Mucosa of stomach (tissue), 1 donor: Measurements from ENCODE around the gene ADCY1.
"Not testable (repeated sequence)": the region's sequence is repeated elsewhere in the genome, so short reads cannot be mapped to it uniquely, and the experiment has no call there.

Experiments used
- H3K27me3 ChIP-seq: one replicate; pipeline ENCODE4 v1.7.0; 2013; ENCODE audit warnings: mild to moderate bottlenecking, low read length; ENCODE audit not compliant: control insufficient read depth, insufficient read depth
- H3K36me3 ChIP-seq: one replicate; pipeline ENCODE4 v1.7.0; 2013; ENCODE audit warnings: low read length; ENCODE audit not compliant: control insufficient read depth, insufficient read depth
- H3K4me1 ChIP-seq: one replicate; pipeline ENCODE4 v1.7.0; 2013; ENCODE audit warnings: mild to moderate bottlenecking, low read length; ENCODE audit not compliant: control insufficient read depth, insufficient read depth
- H3K4me3 ChIP-seq: one replicate; pipeline ENCODE4 v1.7.0; 2013; ENCODE audit warnings: low read length
- H3K9ac ChIP-seq: one replicate; pipeline ENCODE4 v1.7.0; 2013; ENCODE audit warnings: mild to moderate bottlenecking, low read length, moderate library complexity
- H3K9me3 ChIP-seq: one replicate; pipeline ENCODE4 v1.7.0; 2013; ENCODE audit warnings: mild to moderate bottlenecking, low read length, moderate library complexity; ENCODE audit not compliant: control insufficient read depth
- donor health status: Pancreatic carcinoma.

Gene ADCY1

GRCh38 chr7:45573661-45574415 is at the start of gene ADCY1:
Gene ADCY1 (plus strand): TSS chr7:45574368. CDS start chr7:45574544, 176 bp downstream.
- no peaks in the 10 kb centered on the region for H3K9me3 ChIP-seq
- peaks cover 14% of the 10 kb centered on the region for H3K4me1 ChIP-seq
- H3K4me3 ChIP-seq: peak within 1 kb of the TSS; percentile 4
- H3K27me3 ChIP-seq: peaks cover 34% of the 10 kb centered on the region
- H3K9ac ChIP-seq: peak within 1 kb of the TSS; percentile 7
- H3K36me3 ChIP-seq: no peaks in the 10 kb centered on the region

GRCh38 chr7:45524445-45524844 is 49.7 kb upstream of the ADCY1 start:
- Histone ChIP-seq H3K27me3 (no peaks in the 10 kb centered on the region), H3K9ac (no peak overlapping the region), H3K36me3 (no peaks in the 10 kb centered on the region), H3K4me1 (no peaks in the 10 kb centered on the region), H3K4me3 (no peak overlapping the region), H3K9me3 (no peaks in the 10 kb centered on the region)

GRCh38 chr7:45525057-45525456 is 49.1 kb upstream of the ADCY1 start:
- Histone ChIP-seq H3K9me3 (no peaks in the 10 kb centered on the region), H3K27me3 (no peaks in the 10 kb centered on the region), H3K36me3 (no peaks in the 10 kb centered on the region), H3K4me1 (no peaks in the 10 kb centered on the region), H3K9ac (no peak overlapping the region), H3K4me3 (no peak overlapping the region)

DNA sequence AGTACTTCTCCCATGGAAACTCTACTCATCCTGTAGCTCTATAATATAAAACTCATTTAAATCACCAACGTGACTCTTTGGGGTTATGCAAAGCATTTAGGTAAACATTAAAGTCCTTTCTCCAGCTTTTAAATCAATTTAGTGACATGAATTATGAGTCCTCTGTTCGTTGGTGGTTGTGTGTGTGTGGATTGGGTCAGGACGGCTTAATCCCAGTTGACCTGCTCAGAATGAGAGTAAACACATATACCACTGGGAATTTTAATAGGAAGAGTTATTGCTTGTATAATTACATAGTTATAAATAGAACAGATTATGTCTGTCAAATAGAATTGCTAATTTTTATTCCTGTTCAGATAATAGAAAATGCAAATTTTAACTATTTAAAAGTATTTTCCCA is 30.7 kb upstream of the ADCY1 start:
- H3K4me1 ChIP-seq: no peaks in the 10 kb centered on the region
- H3K27me3 ChIP-seq: no peaks in the 10 kb centered on the region
- H3K9me3 ChIP-seq: no peaks in the 10 kb centered on the region
- H3K9ac ChIP-seq: no peak overlapping the region
- H3K36me3 ChIP-seq: no peaks in the 10 kb centered on the region
- H3K4me3 ChIP-seq: no peak overlapping the region

GRCh38 chr7:45545105-45545710 is 29.0 kb upstream of the ADCY1 start:
- not testable (repeated sequence) for H3K9me3 ChIP-seq, H3K4me1 ChIP-seq, H3K9ac ChIP-seq, H3K4me3 ChIP-seq, H3K36me3 ChIP-seq, H3K27me3 ChIP-seq

DNA sequence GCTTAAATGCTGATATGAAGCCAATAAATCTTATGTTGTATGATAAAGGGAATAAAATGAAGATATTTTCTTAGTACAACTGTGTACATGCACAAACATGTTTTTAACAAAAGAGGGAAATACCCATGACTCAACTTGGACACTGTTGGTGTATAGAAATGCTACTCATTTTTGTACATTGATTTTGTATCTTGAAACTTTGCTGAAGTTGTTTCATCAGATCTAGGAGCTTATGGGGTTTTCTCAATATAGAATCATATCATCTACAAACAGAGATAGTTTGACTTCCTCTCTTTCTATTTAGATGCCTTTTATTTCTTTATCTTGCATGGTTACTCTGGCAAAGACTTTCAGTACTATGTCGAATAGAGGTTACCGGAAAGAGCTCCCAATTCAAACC is 25.3 kb upstream of the ADCY1 start:
- H3K27me3 ChIP-seq, H3K9me3 ChIP-seq, H3K9ac ChIP-seq, H3K4me3 ChIP-seq, H3K4me1 ChIP-seq, H3K36me3 ChIP-seq: not testable (repeated sequence)

- H3K4me1 ChIP-seq: no peaks in the 10 kb centered on the region
- no peaks in the 10 kb centered on the region for H3K9me3 ChIP-seq
- no peaks in the 10 kb centered on the region for H3K36me3 ChIP-seq
- H3K27me3 ChIP-seq: no peaks in the 10 kb centered on the region
- no peak overlapping the region for H3K4me3 ChIP-seq
- H3K9ac ChIP-seq: no peak overlapping the region
These were observed 10.8 kb upstream of the ADCY1 start for GRCh38 chr7:45563401-45563800.

- no peaks in the 10 kb centered on the region for H3K9me3 ChIP-seq
- H3K4me3 ChIP-seq: no peak overlapping the region
- H3K4me1 ChIP-seq: no peaks in the 10 kb centered on the region
- no peaks in the 10 kb centered on the region for H3K36me3 ChIP-seq
- H3K9ac ChIP-seq: no peak overlapping the region
- no peaks in the 10 kb centered on the region for H3K27me3 ChIP-seq
These were observed 10.2 kb upstream of the ADCY1 start for GRCh38 chr7:45563941-45564461.

- Histone ChIP-seq H3K27me3 (no peaks in the 10 kb centered on the region), H3K4me1 (no peaks in the 10 kb centered on the region), H3K9ac (no peak overlapping the region), H3K36me3 (no peaks in the 10 kb centered on the region), H3K9me3 (no peaks in the 10 kb centered on the region), H3K4me3 (no peak overlapping the region)
These were observed 9.7 kb upstream of the ADCY1 start for GRCh38 chr7:45564485-45564884.

DNA sequence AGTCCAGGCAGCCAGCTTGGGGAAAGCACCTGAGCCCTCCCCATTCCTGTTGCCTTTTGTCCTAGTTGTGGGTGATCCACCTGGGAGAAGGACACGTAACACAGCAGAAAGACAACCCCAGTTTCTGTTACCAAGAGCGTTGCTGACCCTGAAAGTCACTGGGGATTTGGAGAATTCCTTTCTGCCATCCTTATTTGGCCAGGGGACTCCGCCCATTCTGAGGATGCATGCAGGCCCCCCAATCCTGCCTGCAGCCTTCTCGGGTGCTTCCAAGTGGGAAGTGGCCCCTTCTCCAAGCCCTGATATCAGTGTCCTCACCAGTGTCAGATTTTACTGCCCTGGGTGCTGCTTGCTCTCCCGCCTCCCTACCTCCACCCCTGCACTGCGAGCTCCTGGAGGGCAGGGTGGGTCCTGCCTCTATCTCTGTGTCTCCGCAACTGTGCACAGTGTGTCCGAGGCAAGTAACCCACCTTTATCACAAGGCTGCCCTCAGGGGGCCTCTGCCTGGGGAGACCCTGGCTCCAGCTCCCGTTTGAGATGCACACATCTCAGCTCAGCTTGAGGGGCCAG is 9.2 kb upstream of the ADCY1 start:
- Histone ChIP-seq H3K27me3 (no peaks in the 10 kb centered on the region), H3K4me1 (no peaks in the 10 kb centered on the region), H3K4me3 (no peak overlapping the region), H3K36me3 (no peaks in the 10 kb centered on the region), H3K9ac (no peak overlapping the region), H3K9me3 (no peaks in the 10 kb centered on the region)

DNA sequence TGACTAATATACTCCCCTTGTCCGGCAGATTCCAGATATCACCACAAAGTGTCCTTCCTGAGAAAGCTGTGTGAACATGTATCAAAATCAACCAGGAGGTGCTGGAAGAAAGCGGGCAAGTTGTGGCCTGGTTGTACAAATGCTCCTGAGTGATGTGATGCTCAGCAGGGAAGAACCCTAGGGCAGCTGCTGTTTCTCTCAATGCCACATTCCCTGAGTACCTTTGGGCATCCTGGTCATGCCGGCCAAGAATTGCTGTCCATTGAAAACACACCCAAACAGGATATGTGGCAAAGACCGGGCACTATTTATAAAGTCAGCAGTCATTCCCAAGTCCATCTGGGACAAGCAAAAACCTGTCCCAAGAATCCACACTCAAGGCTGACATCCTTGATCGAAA is 7.8 kb upstream of the ADCY1 start:
- Histone ChIP-seq H3K4me3 (no peak overlapping the region), H3K27me3 (no peaks in the 10 kb centered on the region), H3K36me3 (no peaks in the 10 kb centered on the region), H3K4me1 (no peaks in the 10 kb centered on the region), H3K9ac (no peak overlapping the region), H3K9me3 (no peaks in the 10 kb centered on the region)

- no peaks in the 10 kb centered on the region for H3K27me3 ChIP-seq
- no peak overlapping the region for H3K4me3 ChIP-seq
- H3K9ac ChIP-seq: no peak overlapping the region
- no peaks in the 10 kb centered on the region for H3K36me3 ChIP-seq
- H3K9me3 ChIP-seq: no peaks in the 10 kb centered on the region
- H3K4me1 ChIP-seq: no peaks in the 10 kb centered on the region
These were observed 7.2 kb upstream of the ADCY1 start for GRCh38 chr7:45566961-45567360.
